Measurements from ENCODE around the gene IMMP2L.

Gene IMMP2L

GRCh38 chr7:111003883-111004282 lies 558.4 kb downstream of the IMMP2L start:
- no peak overlapping the region for H3K27ac ChIP-seq
- TF ChIP-seq CTCF (conservative IDR thresholded peaks at IDR 0.05) = no peak

- no peak overlapping the region for H3K27ac ChIP-seq
- TF ChIP-seq CTCF (conservative IDR thresholded peaks at IDR 0.05) = no peak
Measured at GRCh38 chr7:110994028-110994967, 568.0 kb downstream of the IMMP2L start.

GRCh38 chr7:110988890-110989501 lies 573.3 kb downstream of the IMMP2L start:
- no peak for TF ChIP-seq CTCF (conservative IDR thresholded peaks at IDR 0.05)
- H3K27ac ChIP-seq = no peak overlapping the region

- H3K27ac ChIP-seq = no peak overlapping the region
- no peak for TF ChIP-seq CTCF (conservative IDR thresholded peaks at IDR 0.05)
Measured at GRCh38 chr7:110988348-110988747, 573.9 kb downstream of the IMMP2L start.

GRCh38 chr7:110987127-110987693 lies 575.1 kb downstream of the IMMP2L start:
- H3K27ac ChIP-seq = no peak overlapping the region
- no peak for TF ChIP-seq CTCF (conservative IDR thresholded peaks at IDR 0.05)

GRCh38 chr7:110983822-110984456 lies 578.4 kb downstream of the IMMP2L start:
- no peak overlapping the region for H3K27ac ChIP-seq
- TF ChIP-seq CTCF (conservative IDR thresholded peaks at IDR 0.05) = no peak
